Measurements from ENCODE around the gene LRRC23.

DNA sequence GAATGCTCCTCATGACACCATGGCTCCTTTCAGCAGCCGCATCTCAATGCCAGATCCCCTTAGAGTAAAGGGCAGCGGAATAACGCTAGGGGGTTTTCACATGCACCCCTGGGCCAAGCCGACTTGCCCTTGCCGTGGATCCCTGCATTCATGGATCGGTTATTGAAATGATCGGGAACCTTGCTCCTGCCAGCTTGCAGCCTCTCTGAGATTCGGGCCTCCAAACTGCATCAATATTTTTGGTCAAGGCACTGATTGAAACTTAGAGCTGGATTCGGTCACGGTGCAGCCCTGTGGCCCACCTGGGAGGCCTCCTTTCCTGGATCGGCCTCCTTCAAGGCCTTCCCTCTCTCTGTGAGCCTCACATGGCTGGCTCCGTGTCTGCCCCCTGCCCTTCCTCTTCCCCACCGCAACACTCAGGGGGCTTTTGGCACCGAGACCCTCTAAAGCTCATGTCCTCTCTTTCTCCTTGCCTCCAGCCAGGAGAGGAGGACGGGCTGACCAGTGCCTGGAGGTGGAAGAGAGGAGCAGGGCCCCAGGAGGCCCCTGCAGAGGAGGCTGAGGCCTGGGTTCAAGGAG, 48.3 kb downstream of the LRRC23 start:
- TF ChIP-seq TBP (CRISPR knock-in tag; IDR thresholded peaks at IDR 0.05) (no peak), HIVEP1 (CRISPR knock-in tag; IDR thresholded peaks at IDR 0.05) (no peak), RFX3 (CRISPR knock-in tag; IDR thresholded peaks at IDR 0.05) (no peak), SSRP1 (CRISPR knock-in tag; IDR thresholded peaks at IDR 0.05) (no peak), TCF7 (IDR thresholded peaks at IDR 0.05; ENCODE audit: low read depth) (no peak)
